Trophoblast cell (in vitro differentiated cells and primary cell): Measurements from ENCODE around the gene CAMK2A.

Experiments used
- DNase-seq, 2 donors: peaks; one replicate each; pipeline ENCODE4 v3.0.0-alpha.2; 2016
- H2AFZ ChIP-seq: 2 replicates; pipeline ENCODE4 v1.6.1; 2013; ENCODE audit warnings: low read length, moderate library complexity, mild to moderate bottlenecking; ENCODE audit not compliant: insufficient read depth, poor library complexity
- H2AK5ac ChIP-seq: 2 replicates; pipeline ENCODE4 v1.6.1; 2013; ENCODE audit warnings: mild to moderate bottlenecking, low read length
- H2BK120ac ChIP-seq: 2 replicates; pipeline ENCODE4 v1.6.1; 2013; ENCODE audit warnings: low read length, mild to moderate bottlenecking, moderate library complexity; ENCODE audit not compliant: insufficient read depth, poor library complexity
- H2BK12ac ChIP-seq: 2 replicates; pipeline ENCODE4 v1.6.1; 2013; ENCODE audit warnings: mild to moderate bottlenecking, low read length, moderate library complexity
- H2BK5ac ChIP-seq: 2 replicates; pipeline ENCODE4 v1.6.1; 2013; ENCODE audit warnings: low read length, low read depth, moderate library complexity, mild to moderate bottlenecking; ENCODE audit not compliant: poor library complexity
- H3K14ac ChIP-seq: 2 replicates; pipeline ENCODE4 v1.6.1; 2013; ENCODE audit warnings: mild to moderate bottlenecking, low read length
- H3K18ac ChIP-seq: 2 replicates; pipeline ENCODE4 v1.6.1; 2013; ENCODE audit warnings: mild to moderate bottlenecking, low read length
- H3K23ac ChIP-seq: 2 replicates; pipeline ENCODE4 v1.6.1; 2013; ENCODE audit warnings: low read length
- H3K27ac ChIP-seq: 2 replicates; pipeline ENCODE4 v1.5.1; 2013; ENCODE audit warnings: low read depth, mild to moderate bottlenecking, inconsistent platforms, low read length, moderate library complexity
- H3K27me3 ChIP-seq: 2 replicates; pipeline ENCODE4 v1.6.1; 2013; ENCODE audit warnings: inconsistent platforms, mild to moderate bottlenecking, low read length, moderate library complexity; ENCODE audit not compliant: insufficient read depth
- H3K36me3 ChIP-seq, 2 experiments: 1 replicate in 1 of 2; 2 replicates in 1 of 2; pipeline ENCODE4 v1.6.1; 2013; ENCODE audit warnings: low read length in 2 of 2, mild to moderate bottlenecking in 2 of 2, moderate library complexity in 1 of 2; ENCODE audit not compliant: insufficient read depth in 2 of 2, control insufficient read depth in 1 of 2
- H3K4ac ChIP-seq: 2 replicates; pipeline ENCODE4 v1.6.1; 2013; ENCODE audit warnings: low read depth, mild to moderate bottlenecking, low read length, moderate library complexity
- H3K4me1 ChIP-seq, 2 experiments: 1 replicate in 1 of 2; 2 replicates in 1 of 2; pipeline ENCODE4 v1.6.1; 2013; ENCODE audit warnings: low read length in 2 of 2, mild to moderate bottlenecking in 2 of 2, moderate library complexity in 1 of 2; ENCODE audit not compliant: insufficient read depth in 2 of 2, control insufficient read depth in 1 of 2
- H3K4me2 ChIP-seq: 2 replicates; pipeline ENCODE4 v1.6.1; 2013; ENCODE audit warnings: inconsistent platforms, mild to moderate bottlenecking, low read length, moderate library complexity
- H3K4me3 ChIP-seq: 2 replicates; pipeline ENCODE4 v1.5.1; 2013; ENCODE audit warnings: mild to moderate bottlenecking, low read depth, low read length, inconsistent platforms
- H3K79me1 ChIP-seq: one replicate; pipeline ENCODE4 v1.6.1; 2013; ENCODE audit warnings: low read length
- H3K79me2 ChIP-seq: 2 replicates; pipeline ENCODE4 v1.6.1; 2013; ENCODE audit warnings: low read length, mild to moderate bottlenecking; ENCODE audit not compliant: control insufficient read depth, insufficient read depth, poor library complexity
- H3K9ac ChIP-seq: 2 replicates; pipeline ENCODE4 v1.6.1; 2013; ENCODE audit warnings: mild to moderate bottlenecking, low read length
- H3K9me3 ChIP-seq: 2 replicates; pipeline ENCODE4 v1.6.1; 2013; ENCODE audit warnings: low read depth, mild to moderate bottlenecking, control low read depth, inconsistent platforms, low read length; ENCODE audit not compliant: insufficient read depth
- H4K12ac ChIP-seq: 2 replicates; pipeline ENCODE4 v1.6.1; 2013; ENCODE audit warnings: low read depth, mild to moderate bottlenecking, low read length, moderate library complexity
- H4K8ac ChIP-seq: 2 replicates; pipeline ENCODE4 v1.6.1; 2013; ENCODE audit warnings: low read depth, mild to moderate bottlenecking, low read length, moderate library complexity
- H4K91ac ChIP-seq: one replicate; pipeline ENCODE4 v1.6.1; 2013; ENCODE audit warnings: low read depth, mild to moderate bottlenecking, low read length, moderate library complexity
- WGBS: extraction: QIAGEN DNeasy Blood & Tissue Kit; methylation state at CpG from one replicate; pipeline ENCODE4 v1.1.7; 2013; ENCODE audit warnings: missing lambda C conversion rate; ENCODE audit not compliant: insufficient read length, insufficient coverage; ENCODE audit errors: extremely low coverage; 5-methylcytosine and 5-hydroxymethylcytosine counted together

The CAMK2A gene

DNA sequence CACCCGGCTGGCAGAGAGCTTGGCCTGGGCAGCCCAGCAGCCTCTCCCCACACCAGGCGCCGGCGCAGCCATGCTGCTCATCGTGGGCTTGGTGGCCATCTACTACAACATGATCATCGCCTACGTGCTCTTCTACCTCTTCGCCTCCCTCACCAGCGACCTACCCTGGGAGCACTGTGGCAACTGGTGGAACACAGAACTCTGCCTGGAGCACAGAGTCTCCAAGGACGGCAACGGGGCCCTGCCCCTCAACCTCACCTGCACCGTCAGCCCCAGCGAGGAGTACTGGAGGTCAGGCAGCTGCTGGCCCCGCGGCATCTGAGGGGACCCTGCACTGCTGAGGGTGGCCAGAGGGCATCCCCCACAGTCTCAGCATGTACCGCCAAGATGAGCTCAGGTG, 92.6 kb downstream of the CAMK2A start:
- WGBS: no CpG with 5 or more reads among the region's 16 CpGs
- Histone ChIP-seq H3K36me3 (no peaks in the 10 kb centered on the region), H4K91ac (no peak overlapping the region), H3K14ac (no peak overlapping the region), H2BK5ac (no peak overlapping the region), H3K79me2 (no peaks in the 10 kb centered on the region), H3K4me3 (no peak overlapping the region), H4K12ac (no peak overlapping the region), H3K23ac (no peak overlapping the region), H3K4me1 (peaks cover 6 to 8% of the 10 kb centered on the region in 2 experiments), H4K8ac (no peak overlapping the region), H3K4ac (no peak overlapping the region), H2AK5ac (no peak overlapping the region), H3K4me2 (no peak overlapping the region), H3K9me3 (no peaks in the 10 kb centered on the region), H3K18ac (no peak overlapping the region), H2BK120ac (no peak overlapping the region), H2AFZ (no peak overlapping the region), H2BK12ac (no peak overlapping the region), H3K9ac (no peak overlapping the region), H3K79me1 (no peaks in the 10 kb centered on the region), H3K27ac (no peak overlapping the region), H3K27me3 (no peaks in the 10 kb centered on the region)
- DNase-seq: no peak

- Histone ChIP-seq H3K9ac (no peak overlapping the region), H3K4ac (no peak overlapping the region), H2BK5ac (no peak overlapping the region), H3K4me1 (peaks cover 6 to 8% of the 10 kb centered on the region in 2 experiments), H3K79me1 (no peaks in the 10 kb centered on the region), H3K18ac (no peak overlapping the region), H2BK12ac (no peak overlapping the region), H3K4me2 (no peak overlapping the region), H3K14ac (no peak overlapping the region), H3K79me2 (no peaks in the 10 kb centered on the region), H3K9me3 (no peaks in the 10 kb centered on the region), H2BK120ac (no peak overlapping the region), H4K91ac (no peak overlapping the region), H4K12ac (no peak overlapping the region), H3K23ac (no peak overlapping the region), H3K27ac (no peak overlapping the region), H3K36me3 (no peaks in the 10 kb centered on the region), H2AFZ (no peak overlapping the region), H4K8ac (no peak overlapping the region), H2AK5ac (no peak overlapping the region), H3K27me3 (no peaks in the 10 kb centered on the region), H3K4me3 (no peak overlapping the region)
- no peak for DNase-seq
- no CpG with 5 or more reads among the region's 5 CpGs for WGBS
Measured at GRCh38 chr5:150196514-150196913, 93.1 kb downstream of the CAMK2A start.

- Histone ChIP-seq H3K27me3 (peaks cover 2% of the 10 kb centered on the region), H3K9me3 (no peaks in the 10 kb centered on the region), H3K23ac (no peak overlapping the region), H3K4me3 (no peak overlapping the region), H3K4me1 (peaks cover 6 to 10% of the 10 kb centered on the region in 2 experiments), H3K27ac (no peak overlapping the region), H3K9ac (no peak overlapping the region), H3K4ac (no peak overlapping the region), H2AK5ac (no peak overlapping the region), H3K18ac (no peak overlapping the region), H2BK12ac (no peak overlapping the region), H2AFZ (no peak overlapping the region), H4K12ac (no peak overlapping the region), H3K14ac (no peak overlapping the region), H2BK120ac (no peak overlapping the region), H3K79me1 (no peaks in the 10 kb centered on the region), H4K91ac (no peak overlapping the region), H3K4me2 (no peak overlapping the region), H3K36me3 (no peaks in the 10 kb centered on the region), H3K79me2 (no peaks in the 10 kb centered on the region), H2BK5ac (no peak overlapping the region), H4K8ac (no peak overlapping the region)
- no CpG with 5 or more reads among the region's 9 CpGs for WGBS
- no peak for DNase-seq
Measured at GRCh38 chr5:150195736-150196485, 93.7 kb downstream of the CAMK2A start.

DNA sequence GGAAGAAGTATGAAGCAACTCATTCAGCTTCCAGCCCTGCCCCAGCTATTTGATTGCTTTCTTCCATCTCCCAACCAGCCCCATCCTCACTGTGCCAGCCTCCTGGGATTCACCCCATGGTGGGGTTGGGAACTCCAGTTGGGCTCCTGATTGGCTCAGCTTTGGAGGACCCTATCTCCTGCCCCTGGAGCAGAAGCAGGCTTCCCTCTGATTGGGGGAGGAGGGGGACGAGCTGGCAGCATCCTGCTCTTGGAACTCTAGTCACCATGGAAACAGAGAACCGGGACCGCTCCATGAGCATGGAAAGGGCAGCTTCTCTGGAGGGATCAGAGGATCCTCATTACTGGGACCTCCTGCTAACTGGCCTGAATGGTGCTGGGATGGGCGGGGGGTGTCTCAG, 97.1 kb downstream of the CAMK2A start:
- DNase-seq: no peak
- H4K12ac ChIP-seq: no peak overlapping the region
- no peak overlapping the region for H3K4me3 ChIP-seq
- H2AFZ ChIP-seq: no peak overlapping the region
- peaks cover 1% of the 10 kb centered on the region for H3K79me2 ChIP-seq
- H3K9me3 ChIP-seq: no peaks in the 10 kb centered on the region
- no peak overlapping the region for H2BK12ac ChIP-seq
- no peak overlapping the region for H3K9ac ChIP-seq
- no CpG with 5 or more reads among the region's 4 CpGs for WGBS
- H3K4me1 ChIP-seq: peaks cover 14 to 21% of the 10 kb centered on the region in 2 experiments
- no peak overlapping the region for H3K18ac ChIP-seq
- no peak overlapping the region for H3K23ac ChIP-seq
- H3K27me3 ChIP-seq: peaks cover 28% of the 10 kb centered on the region
- H4K91ac ChIP-seq: no peak overlapping the region
- no peak overlapping the region for H2AK5ac ChIP-seq
- H4K8ac ChIP-seq: no peak overlapping the region
- H3K14ac ChIP-seq: no peak overlapping the region
- no peak overlapping the region for H3K27ac ChIP-seq
- H3K79me1 ChIP-seq: no peaks in the 10 kb centered on the region
- H2BK120ac ChIP-seq: no peak overlapping the region
- no peaks in the 10 kb centered on the region for H3K36me3 ChIP-seq
- no peak overlapping the region for H3K4ac ChIP-seq
- H3K4me2 ChIP-seq: no peak overlapping the region
- no peak overlapping the region for H2BK5ac ChIP-seq
